GM23248 (cell line): ENCODE data around the gene MTCH2. TPM values are rescaled to one million over a fixed set of nuclear protein-coding genes. Genes with fewer than 3 reads are reported as not detected.
A peak's percentile ranks its signal among the peaks of the same experiment; 100 is the strongest.

Experiments used
- DNase-seq: peaks from one replicate; pipeline ENCODE4 v3.0.0-alpha.2; 2015
- H2AFZ ChIP-seq: fragments of 200-600 bp; sonication (generic); 2 replicates; pipeline ENCODE4 v1.6.1; 2016; ENCODE audit warnings: antibody characterized with exemption
- H3F3A ChIP-seq: fragments of 200-600 bp; sonication (generic); 2 replicates; pipeline ENCODE4 v1.6.1; 2016; ENCODE audit warnings: mild to moderate bottlenecking, antibody characterized with exemption, mixed run types; ENCODE audit not compliant: insufficient read depth
- H3K27ac ChIP-seq: fragments of 200-600 bp; sonication (generic); 2 replicates; pipeline ENCODE4 v1.5.1; 2016; ENCODE audit warnings: mild to moderate bottlenecking
- H3K27me3 ChIP-seq: fragments of 200-600 bp; sonication (generic); replicated peaks from 2 replicates; pipeline ENCODE4 v1.6.1; 2016; ENCODE audit warnings: mild to moderate bottlenecking; ENCODE audit not compliant: insufficient read depth
- H3K36me3 ChIP-seq: fragments of 200-600 bp; sonication (generic); 2 replicates; pipeline ENCODE4 v1.6.1; 2016; ENCODE audit warnings: low read depth, mild to moderate bottlenecking
- H3K4me1 ChIP-seq: fragments of 200-600 bp; sonication (generic); 2 replicates; pipeline ENCODE4 v1.6.1; 2016; ENCODE audit warnings: mild to moderate bottlenecking; ENCODE audit not compliant: insufficient read depth
- H3K4me2 ChIP-seq: fragments of 200-600 bp; sonication (generic); one replicate; pipeline ENCODE4 v1.6.1; 2016; ENCODE audit warnings: mild to moderate bottlenecking; ENCODE audit not compliant: unreplicated experiment
- H3K4me3 ChIP-seq: fragments of 200-600 bp; sonication (generic); 2 replicates; pipeline ENCODE4 v1.5.1; 2016; ENCODE audit warnings: mild to moderate bottlenecking
- H3K79me2 ChIP-seq: fragments of 200-600 bp; sonication (generic); 2 replicates; pipeline ENCODE4 v1.6.1; 2016; ENCODE audit warnings: mild to moderate bottlenecking; ENCODE audit not compliant: insufficient read depth
- H3K9ac ChIP-seq: fragments of 200-600 bp; sonication (generic); 2 replicates; pipeline ENCODE4 v1.6.1; 2016; ENCODE audit warnings: mild to moderate bottlenecking
- H3K9me2 ChIP-seq: fragments of 200-600 bp; sonication (generic); 2 replicates; pipeline ENCODE4 v1.6.1; 2016; ENCODE audit warnings: mixed run types, mild to moderate bottlenecking, moderate library complexity; ENCODE audit not compliant: insufficient read depth
- H3K9me3 ChIP-seq: fragments of 200-600 bp; sonication (generic); one replicate; pipeline ENCODE4 v1.6.1; 2017; ENCODE audit warnings: low read depth
- H4K20me1 ChIP-seq: fragments of 200-600 bp; sonication (generic); 2 replicates; pipeline ENCODE4 v1.6.0; 2016; ENCODE audit not compliant: insufficient read depth
- EZH2 ChIP-seq: fragments of 200-600 bp; sonication (generic); IDR thresholded peaks from 2 replicates; pipeline ENCODE4 v1.6.1; 2018; ENCODE audit warnings: antibody characterized with exemption, mild to moderate bottlenecking; ENCODE audit not compliant: insufficient read depth, poor library complexity, severe bottlenecking
- EZH2phosphoT487 ChIP-seq: fragments of 200-600 bp; sonication (generic); IDR thresholded peaks from 2 replicates; pipeline ENCODE4 v1.6.1; 2018; ENCODE audit warnings: antibody characterized with exemption, moderate library complexity, mild to moderate bottlenecking, low read depth; ENCODE audit not compliant: insufficient read depth
- WGBS, 2 experiments: methylation state at CpG; one replicate each; pipeline ENCODE4 v1.1.6; 2015 to 2017; ENCODE audit warnings: low lambda C conversion rate in 2 of 2, low coverage in 1 of 2; ENCODE audit errors: missing lambda C conversion rate in 2 of 2; 5-methylcytosine and 5-hydroxymethylcytosine counted together
- in situ Hi-C: fragments of 300-500 bp; cut with MboI; formaldehyde crosslinking; loops from 2 replicates; pipeline ENCODE4 v1.15.0; 2020
- polyA plus RNA-seq: library from polyadenylated mRNA; unstranded; fragments of >200 nt; fragmentation: Nextera tagmentation; extraction: Ambion mirVana; gene quantifications from 2 replicates; pipeline ENCODE4 v1.2.1, GENCODE V29; 2016
- total RNA-seq: library from RNA; depleted of rRNA; stranded (reverse); fragments of >200 nt; shearing (Covaris generic); gene quantifications from 2 replicates; pipeline ENCODE4 v1.2.3, GENCODE V29; 2014

Gene MTCH2
- total and polyA plus RNA-seq, 2 experiments from 2014 or later = 84.2 to 169 TPM

GRCh38 chr11:47583844-47584243, 58.5 kb downstream of the MTCH2 start:
- Histone ChIP-seq H3F3A (no peaks in the 10 kb centered on the region), H4K20me1 (no peaks in the 10 kb centered on the region), H3K36me3 (peaks cover 30% of the 10 kb centered on the region; the same call in 1 of the 2 replicates), H2AFZ (no peak overlapping the region), H3K27me3 (no peaks in the 10 kb centered on the region), H3K9me2 (no peaks in the 10 kb centered on the region), H3K4me3 (no peak overlapping the region), H3K79me2 (peaks cover 36% of the 10 kb centered on the region), H3K9me3 (no peaks in the 10 kb centered on the region), H3K4me2 (no peak overlapping the region), H3K4me1 (no peaks in the 10 kb centered on the region), H3K9ac (no peak overlapping the region), H3K27ac (no peak overlapping the region)
- no peak for TF ChIP-seq EZH2phosphoT487
- TF ChIP-seq EZH2 = no peak
- in situ Hi-C loops = no loop called here
- WGBS, 2 experiments = 89 to 90% methylated on average over 5 of the region's 5 CpGs
- DNase-seq = no peak

GRCh38 chr11:47578524-47579494, 63.5 kb downstream of the MTCH2 start, which contains the start of the genes KBTBD4 and NDUFS3:
TSS of gene KBTBD4 (minus strand) at chr11:47578970. CDS start at chr11:47578951, 19 bp downstream.
TSS of gene NDUFS3 (plus strand) at chr11:47579074. CDS start at chr11:47579092, 18 bp downstream.
- Histone ChIP-seq H4K20me1 (no peaks in the 10 kb centered on the region), H3K9me3 (no peaks in the 10 kb centered on the region), H3K9ac (peak within 1 kb of the TSS; percentile 91), H3K4me3 (peak within 1 kb of the TSS; percentile 94), H3K4me2 (peak within 1 kb of the TSS; percentile 98), H3K27me3 (no peaks in the 10 kb centered on the region), H3K36me3 (peaks cover 33% of the 10 kb centered on the region), H3K9me2 (no peaks in the 10 kb centered on the region), H2AFZ (peak within 1 kb of the TSS; percentile 85), H3K4me1 (peaks cover 11% of the 10 kb centered on the region), H3F3A (no peaks in the 10 kb centered on the region), H3K79me2 (peaks cover 77% of the 10 kb centered on the region), H3K27ac (peak within 1 kb of the TSS; percentile 60)
- 1% methylated on average over 61 to 72 of the region's 72 CpGs for WGBS, 2 experiments
- in situ Hi-C loops = no loop called here
- peak; percentile 94 for DNase-seq
- TF ChIP-seq EZH2 (no peak), EZH2phosphoT487 (no peak)

- 46 to 49% methylated on average over 13 of the region's 13 CpGs for WGBS, 2 experiments
- Histone ChIP-seq H3K4me3 (peak overlapping the region; percentile 94), H3K27me3 (no peaks in the 10 kb centered on the region), H2AFZ (no peak overlapping the region), H3K27ac (peak overlapping the region; percentile 60; the same call in 1 of the 2 replicates), H3F3A (peaks cover 6% of the 10 kb centered on the region), H3K36me3 (peaks cover 25% of the 10 kb centered on the region), H3K9ac (peak overlapping the region; percentile 91), H4K20me1 (no peaks in the 10 kb centered on the region), H3K9me3 (no peaks in the 10 kb centered on the region), H3K4me2 (peak overlapping the region; percentile 98), H3K79me2 (peaks cover 87% of the 10 kb centered on the region), H3K4me1 (peaks cover 15% of the 10 kb centered on the region), H3K9me2 (no peaks in the 10 kb centered on the region)
- peak; percentile 30 for DNase-seq
- no peak for TF ChIP-seq EZH2
- no peak for TF ChIP-seq EZH2phosphoT487
- in situ Hi-C loops = no loop called here
Observed at GRCh38 chr11:47577460-47578041, 64.8 kb downstream of the MTCH2 start.

- Histone ChIP-seq H3K4me3 (no peak overlapping the region), H3K4me1 (peaks cover 27% of the 10 kb centered on the region), H2AFZ (no peak overlapping the region), H3K9me2 (no peaks in the 10 kb centered on the region), H3F3A (peaks cover 31% of the 10 kb centered on the region), H3K27ac (no peak overlapping the region), H3K9me3 (no peaks in the 10 kb centered on the region), H3K4me2 (no peak overlapping the region), H3K36me3 (peaks cover 9% of the 10 kb centered on the region; the same call in 1 of the 2 replicates), H3K79me2 (peaks cover 79% of the 10 kb centered on the region), H4K20me1 (no peaks in the 10 kb centered on the region), H3K9ac (no peak overlapping the region), H3K27me3 (no peaks in the 10 kb centered on the region)
- in situ Hi-C loops = no loop called here
- 82 to 85% methylated on average over 11 of the region's 11 CpGs for WGBS, 2 experiments
- no peak for TF ChIP-seq EZH2phosphoT487
- no peak for TF ChIP-seq EZH2
- no peak for DNase-seq
Observed at GRCh38 chr11:47573321-47573720, 69.0 kb downstream of the MTCH2 start.
